ENCODE data around the gene ADORA2B.

Gene ADORA2B

GRCh38 chr17:15996322-15996721 lies 51.4 kb downstream of the ADORA2B start:
- no peak for DNase-seq (ENCODE audit: low spot score)

DNA sequence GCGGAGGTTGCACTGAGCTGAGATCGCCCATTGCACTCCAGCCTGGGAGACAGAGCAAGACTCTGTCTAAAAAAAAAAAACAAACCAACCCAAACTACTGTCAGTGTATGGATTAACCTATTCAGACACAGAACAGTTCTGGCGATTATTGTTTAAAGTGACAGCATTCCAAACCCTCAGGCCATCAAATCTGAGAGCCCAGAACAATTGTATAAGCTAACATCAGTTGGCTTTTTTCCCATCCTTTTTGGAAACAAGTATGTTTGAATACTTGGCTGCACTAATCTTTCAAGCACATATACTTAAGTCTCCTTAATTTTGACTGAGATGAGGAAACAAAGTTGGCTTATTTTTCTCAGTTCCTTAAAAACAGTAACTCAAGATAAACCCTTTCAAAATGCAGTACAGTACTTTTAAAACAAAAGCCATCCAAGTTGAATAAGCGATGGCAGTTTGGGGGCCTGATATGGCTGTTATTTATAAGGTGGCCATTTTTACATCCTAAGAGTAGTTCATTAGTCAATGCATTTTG lies 53.2 kb downstream of the ADORA2B start:
- DNase-seq (ENCODE audit: low spot score): no peak

DNA sequence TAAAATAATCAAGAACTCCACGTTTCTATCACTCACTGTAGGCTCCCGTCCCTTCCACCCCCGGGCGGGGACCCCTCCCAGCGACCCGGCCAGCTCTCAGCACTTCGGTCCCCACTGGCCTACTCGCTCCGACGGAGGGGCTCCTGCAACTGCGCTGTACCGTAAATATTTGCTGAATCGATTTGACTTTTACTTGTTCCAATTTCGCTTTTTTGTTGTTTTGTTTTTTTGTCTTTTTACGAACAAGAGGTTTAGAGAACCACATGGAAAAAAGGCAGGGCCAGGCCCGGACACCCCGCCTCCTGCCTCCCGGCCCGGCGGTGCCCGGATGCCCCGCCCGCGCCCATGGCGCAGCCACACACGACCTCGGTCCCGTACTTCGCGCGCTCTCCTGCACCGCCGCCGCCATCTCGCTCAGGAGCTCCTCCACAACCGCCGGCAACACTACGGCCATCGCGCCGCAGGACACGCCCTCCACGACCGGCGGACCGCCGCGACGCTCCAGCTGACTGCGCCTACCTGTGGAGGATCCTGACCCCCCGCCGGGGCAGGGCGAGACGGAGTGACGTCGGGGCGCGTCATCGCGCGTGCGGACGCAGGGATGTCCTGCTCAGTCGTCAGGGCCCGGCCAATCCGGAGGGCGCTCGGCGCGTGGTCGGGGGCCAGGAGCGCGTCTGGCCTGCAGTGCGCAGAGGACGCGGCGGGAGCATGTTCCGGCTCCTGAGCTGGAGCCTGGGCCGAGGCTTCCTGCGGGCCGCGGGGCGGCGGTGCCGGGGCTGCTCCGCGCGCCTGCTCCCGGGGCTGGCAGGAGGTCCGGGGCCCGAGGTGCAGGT lies 54.4 kb downstream of the ADORA2B start, which contains the start of the genes TTC19 and ZSWIM7:
TSS of gene TTC19 (plus strand) at position 684 of the 833 bp plus-strand sequence. CDS start at position 709, 25 bp downstream.
TSS of gene ZSWIM7 (minus strand) at position 564 of the 833 bp plus-strand sequence. CDS start at position 454, 110 bp downstream.
- peak; percentile 86 for DNase-seq (ENCODE audit: low spot score)

DNA sequence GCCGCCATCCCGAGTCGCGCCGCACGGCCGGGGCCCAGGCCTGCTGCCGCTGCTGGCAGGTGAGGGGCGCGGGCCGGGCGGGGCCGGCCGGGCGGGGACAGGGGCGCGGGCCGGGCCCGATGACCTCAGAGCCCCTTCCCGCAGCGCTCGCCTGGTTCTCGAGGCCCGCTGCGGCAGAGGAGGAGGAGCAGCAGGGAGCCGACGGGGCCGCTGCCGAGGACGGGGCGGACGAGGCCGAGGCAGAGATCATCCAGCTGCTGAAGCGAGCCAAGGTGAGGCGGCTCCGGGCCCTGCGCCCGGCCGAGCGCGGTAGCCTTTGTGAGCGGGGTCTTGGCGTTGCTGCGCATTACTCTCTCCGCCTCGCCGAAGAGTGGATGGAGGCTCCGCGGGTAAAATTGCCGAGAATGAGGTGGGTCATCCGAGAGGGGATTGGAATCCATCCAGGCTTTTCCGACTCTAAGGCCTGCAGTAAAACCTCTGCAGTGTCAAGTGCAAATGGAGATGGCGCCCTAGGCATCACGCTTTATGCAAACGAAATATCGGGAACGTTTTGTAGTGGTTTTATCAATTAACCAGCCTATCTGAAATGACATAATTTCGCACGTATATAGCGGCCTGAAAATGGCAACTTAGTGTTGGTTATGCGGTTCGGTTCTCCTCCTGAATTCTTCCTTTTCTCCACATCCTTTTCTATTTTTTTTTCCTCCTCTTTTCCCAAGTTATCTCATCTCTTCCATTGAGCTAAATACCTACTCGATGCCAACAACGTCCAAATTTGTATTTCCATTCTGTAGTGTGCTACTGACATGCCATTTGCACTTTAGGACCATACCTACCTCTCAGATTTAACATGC lies 55.3 kb downstream of the ADORA2B start:
- DNase-seq (ENCODE audit: low spot score): peak; percentile 20

DNA sequence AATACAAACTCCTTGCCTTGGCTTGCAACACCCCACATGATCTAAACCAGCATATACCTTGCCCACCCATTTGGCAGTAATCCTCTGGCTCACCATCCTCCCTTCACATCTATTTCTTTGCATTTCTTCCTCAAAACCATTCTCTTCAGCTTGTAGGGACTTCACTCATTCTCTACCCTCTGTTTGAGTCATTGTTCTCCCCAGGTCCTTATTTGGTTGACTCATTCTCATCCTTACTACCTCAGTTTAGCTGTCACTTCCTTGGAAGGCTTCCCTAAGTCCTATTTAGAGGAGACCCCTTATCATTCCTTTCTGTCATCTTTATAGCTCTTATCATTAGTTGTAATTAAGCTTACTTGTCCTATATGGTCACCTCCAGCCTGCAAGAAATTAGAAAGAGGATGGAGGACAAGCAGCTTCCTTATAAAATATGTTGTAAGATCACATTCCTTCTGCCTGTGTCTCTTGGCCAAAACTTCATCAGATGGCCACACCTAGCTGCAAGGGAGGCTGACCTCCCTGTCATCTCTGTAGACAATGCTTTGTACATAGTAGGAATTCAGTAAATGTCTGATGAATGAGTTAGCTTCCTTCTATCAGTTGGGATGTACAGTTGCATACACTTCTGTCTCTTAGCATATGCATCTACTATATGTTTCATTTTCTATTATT lies 56.4 kb downstream of the ADORA2B start:
- no peak for DNase-seq (ENCODE audit: low spot score)

- no peak for DNase-seq (ENCODE audit: low spot score)
Measured at GRCh38 chr17:16002708-16003260, 57.9 kb downstream of the ADORA2B start.

DNA sequence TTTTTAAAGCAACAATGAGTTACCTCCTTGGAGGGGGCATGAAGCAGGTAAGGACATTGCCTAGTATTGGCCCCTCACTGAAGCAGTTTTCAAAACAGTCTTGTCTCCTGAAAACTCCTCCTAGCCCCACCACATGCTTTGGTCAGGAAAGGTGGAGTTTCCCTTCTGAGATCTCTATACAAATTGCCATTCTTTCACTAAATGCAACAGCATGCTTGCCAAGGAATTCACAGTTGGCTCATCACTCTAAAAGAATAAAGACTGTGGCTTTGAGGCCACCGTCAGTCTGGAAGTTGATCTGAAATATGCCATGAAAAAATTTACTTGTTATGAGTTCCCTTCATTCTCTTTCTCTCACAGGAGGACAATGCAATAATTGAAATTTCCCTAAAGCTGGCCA lies 58.9 kb downstream of the ADORA2B start:
- DNase-seq (ENCODE audit: low spot score): no peak

DNA sequence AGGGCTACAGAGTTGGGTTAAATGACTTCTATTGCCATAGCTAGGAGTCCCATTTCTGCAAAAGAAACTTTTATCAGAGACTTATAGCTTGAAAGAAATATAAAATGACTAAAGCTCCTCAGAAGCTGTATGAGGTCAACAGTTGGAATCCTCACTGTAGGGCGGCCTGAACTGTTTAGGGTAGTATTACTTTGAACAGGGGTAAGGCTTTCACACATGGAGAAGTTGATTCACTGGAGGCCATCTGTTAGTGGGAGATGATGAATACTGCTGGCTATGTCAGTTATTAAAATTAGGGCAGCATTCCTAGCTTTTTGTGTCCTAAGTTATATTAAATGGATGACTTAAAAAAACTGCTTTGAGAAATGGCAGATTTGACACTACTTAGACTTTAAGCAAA lies 60.7 kb downstream of the ADORA2B start:
- no peak for DNase-seq (ENCODE audit: low spot score)

- DNase-seq (ENCODE audit: low spot score): no peak
Measured at GRCh38 chr17:16007439-16007838, 62.5 kb downstream of the ADORA2B start.

DNA sequence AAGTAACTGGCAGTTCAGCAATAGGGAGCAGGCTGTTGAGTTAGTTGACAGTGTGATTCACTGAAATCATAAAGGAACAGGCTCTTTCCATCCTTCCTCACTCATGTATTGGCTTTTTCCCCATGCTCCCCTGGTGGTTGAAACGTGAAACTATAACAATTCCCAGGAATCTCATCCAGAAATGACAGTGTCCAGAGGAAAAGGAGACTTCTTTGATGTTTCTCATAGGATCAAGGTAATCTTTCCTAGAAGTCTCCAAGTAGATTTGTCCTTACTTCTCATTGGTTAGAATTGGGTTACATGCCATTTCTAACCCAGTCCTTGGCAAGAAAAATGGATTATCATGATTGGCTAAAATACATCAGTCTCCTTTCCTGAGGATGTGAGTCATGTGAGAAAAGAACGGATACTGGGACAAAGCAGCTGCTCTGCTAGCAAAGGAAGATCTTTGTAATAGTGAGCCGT lies 69.0 kb downstream of the ADORA2B start:
- no peak for DNase-seq (ENCODE audit: low spot score)

DNA sequence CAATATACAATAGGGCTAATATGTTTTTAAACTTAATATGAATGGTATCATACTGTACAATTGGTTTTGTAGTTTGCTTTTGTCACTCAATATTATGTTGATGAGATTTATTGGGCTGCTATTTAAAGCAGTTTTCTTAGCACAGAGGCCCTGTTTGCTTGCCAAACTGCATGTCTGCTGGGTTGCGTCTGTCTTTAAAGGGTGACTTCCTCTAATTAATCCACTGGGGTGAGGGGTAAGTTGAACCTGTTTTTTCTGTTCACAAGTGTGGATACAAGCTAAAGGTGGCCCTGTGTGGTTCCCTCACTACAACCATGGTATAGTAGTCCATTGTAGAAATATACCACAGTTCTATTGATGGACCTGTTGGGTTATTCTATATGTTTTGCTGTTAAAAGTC lies 74.4 kb downstream of the ADORA2B start:
- no peak for DNase-seq (ENCODE audit: low spot score)

GRCh38 chr17:16023881-16024280 lies 79.0 kb downstream of the ADORA2B start:
- DNase-seq (ENCODE audit: low spot score): no peak

DNA sequence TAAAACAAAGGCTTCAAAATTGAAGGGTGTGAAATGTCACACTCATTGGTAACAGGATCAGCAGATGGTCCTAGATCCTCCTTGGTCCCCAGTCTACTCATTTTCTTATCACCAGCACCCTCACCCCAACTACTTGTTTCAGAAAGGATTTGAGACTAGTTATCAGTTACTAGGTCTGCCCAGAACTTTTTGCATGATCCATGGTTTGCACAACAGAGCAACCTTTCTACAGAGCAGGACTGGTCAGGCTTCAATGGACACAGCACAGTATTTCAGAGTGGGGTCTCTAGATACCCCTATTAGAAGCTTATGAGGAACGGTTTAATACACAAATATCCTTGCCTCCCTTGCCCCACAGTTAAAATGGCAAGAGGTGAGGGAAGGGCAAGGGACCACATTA lies 80.3 kb downstream of the ADORA2B start:
- DNase-seq (ENCODE audit: low spot score): no peak
